DND-41 (cell line): Measurements from ENCODE around the gene RAB11FIP3.

Source experiments
- ATAC-seq: fragments of 200-7000 bp; cut with Tn5 transposase; 3 replicates; pipeline ENCODE4 v1.9.1; 2021; ENCODE audit warnings: low read depth; ENCODE audit not compliant: insufficient read depth
- DNase-seq: peaks from one replicate; pipeline ENCODE4 v3.0.0-alpha.2; 2020
- H2AFZ ChIP-seq: 2 replicates; pipeline ENCODE4 v1.6.0; 2012; ENCODE audit warnings: low read depth, low read length
- H3K27ac ChIP-seq: 2 replicates; pipeline ENCODE4 v1.5.1; 2012; ENCODE audit warnings: low read length, inconsistent platforms
- H3K27me3 ChIP-seq: fragments of 200-600 bp; sonication (generic); 2 replicates; pipeline ENCODE4 v1.6.0; 2012; ENCODE audit warnings: low read length, mild to moderate bottlenecking, inconsistent platforms; ENCODE audit not compliant: insufficient read depth, poor library complexity
- H3K36me3 ChIP-seq: 2 replicates; pipeline ENCODE4 v1.5.1; 2012; ENCODE audit warnings: low read length, inconsistent platforms; ENCODE audit not compliant: insufficient read depth
- H3K4me1 ChIP-seq: 2 replicates; pipeline ENCODE4 v1.5.1; 2012; ENCODE audit warnings: mild to moderate bottlenecking, low read length; ENCODE audit not compliant: insufficient read depth
- H3K4me2 ChIP-seq: 2 replicates; pipeline ENCODE4 v1.6.0; 2012; ENCODE audit warnings: mild to moderate bottlenecking, moderate library complexity, low read length, inconsistent platforms; ENCODE audit not compliant: insufficient read depth
- H3K4me3 ChIP-seq, 2 experiments: fragments of 200-600 bp in 1 of 2; shearing (Covaris generic) in 1 of 2; 2 replicates each; pipeline ENCODE4 v1.5.1; 2012 to 2016; ENCODE audit warnings: inconsistent platforms in 2 of 2, low read length in 2 of 2, mild to moderate bottlenecking in 2 of 2, low read depth in 1 of 2, moderate library complexity in 1 of 2
- H3K79me2 ChIP-seq: 2 replicates; pipeline ENCODE4 v1.6.0; 2012; ENCODE audit warnings: low read length, inconsistent platforms; ENCODE audit not compliant: insufficient read depth
- H3K9ac ChIP-seq: 2 replicates; pipeline ENCODE4 v1.6.0; 2012; ENCODE audit warnings: low read depth, mild to moderate bottlenecking, inconsistent platforms, low read length, moderate library complexity
- H3K9me3 ChIP-seq: 2 replicates; pipeline ENCODE4 v1.5.1; 2012; ENCODE audit warnings: low read length, moderate library complexity, mild to moderate bottlenecking, inconsistent platforms; ENCODE audit not compliant: insufficient read depth, severe bottlenecking
- H4K20me1 ChIP-seq: 2 replicates; pipeline ENCODE4 v1.6.0; 2012; ENCODE audit warnings: low read length; ENCODE audit not compliant: insufficient read depth
- EZH2 ChIP-seq: IDR thresholded peaks from 3 replicates; pipeline ENCODE4 v1.6.1; 2012; ENCODE audit warnings: borderline replicate concordance, low read depth, mild to moderate bottlenecking, moderate library complexity, low read length, inconsistent platforms; ENCODE audit not compliant: severe bottlenecking
- TF ChIP-seq, protein P1 (sequence below): IDR thresholded peaks from 2 replicates; pipeline ENCODE4 v1.5.1; 2012; ENCODE audit warnings: borderline replicate concordance, low read length, moderate library complexity, mild to moderate bottlenecking; ENCODE audit not compliant: poor library complexity, severe bottlenecking; ENCODE audit errors: extremely low read depth

The RAB11FIP3 gene

DNA sequence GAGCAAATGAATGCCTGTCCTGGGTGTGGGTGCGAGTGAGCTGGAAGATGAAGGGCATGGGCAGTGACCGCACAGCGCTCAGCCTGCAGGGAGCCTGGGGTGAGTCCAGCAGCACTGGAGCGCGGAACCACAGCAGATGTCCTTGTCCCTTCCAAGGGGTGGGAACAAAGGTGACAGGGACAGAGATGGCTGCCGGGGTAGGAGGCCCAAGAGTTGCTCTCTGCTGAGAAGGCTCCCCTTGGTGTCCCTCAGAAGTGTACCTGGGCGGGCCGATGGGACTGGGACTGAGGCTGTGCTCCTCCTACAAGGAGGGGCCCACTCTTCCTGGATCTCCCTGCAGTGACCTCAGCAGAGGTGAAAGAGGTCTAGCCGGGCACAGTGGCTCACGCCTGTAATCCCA, 36.1 kb upstream of the RAB11FIP3 start:
- H3K4me3 ChIP-seq = no peak overlapping the region
- H3K4me1 ChIP-seq = peaks cover 2% of the 10 kb centered on the region; the same call in 1 of the 2 replicates
- no peak for TF ChIP-seq EZH2
- TF ChIP-seq, protein P1, sequence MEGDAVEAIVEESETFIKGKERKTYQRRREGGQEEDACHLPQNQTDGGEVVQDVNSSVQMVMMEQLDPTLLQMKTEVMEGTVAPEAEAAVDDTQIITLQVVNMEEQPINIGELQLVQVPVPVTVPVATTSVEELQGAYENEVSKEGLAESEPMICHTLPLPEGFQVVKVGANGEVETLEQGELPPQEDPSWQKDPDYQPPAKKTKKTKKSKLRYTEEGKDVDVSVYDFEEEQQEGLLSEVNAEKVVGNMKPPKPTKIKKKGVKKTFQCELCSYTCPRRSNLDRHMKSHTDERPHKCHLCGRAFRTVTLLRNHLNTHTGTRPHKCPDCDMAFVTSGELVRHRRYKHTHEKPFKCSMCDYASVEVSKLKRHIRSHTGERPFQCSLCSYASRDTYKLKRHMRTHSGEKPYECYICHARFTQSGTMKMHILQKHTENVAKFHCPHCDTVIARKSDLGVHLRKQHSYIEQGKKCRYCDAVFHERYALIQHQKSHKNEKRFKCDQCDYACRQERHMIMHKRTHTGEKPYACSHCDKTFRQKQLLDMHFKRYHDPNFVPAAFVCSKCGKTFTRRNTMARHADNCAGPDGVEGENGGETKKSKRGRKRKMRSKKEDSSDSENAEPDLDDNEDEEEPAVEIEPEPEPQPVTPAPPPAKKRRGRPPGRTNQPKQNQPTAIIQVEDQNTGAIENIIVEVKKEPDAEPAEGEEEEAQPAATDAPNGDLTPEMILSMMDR = no peak
- no peak overlapping the region for H3K9ac ChIP-seq
- no peak overlapping the region for H3K4me2 ChIP-seq
- no peaks in the 10 kb centered on the region for H4K20me1 ChIP-seq
- H3K79me2 ChIP-seq = 0 out of 2 replicates have a peak, but pooled peaks cover 1% of the 10 kb centered on the region
- H3K9me3 ChIP-seq = no peaks in the 10 kb centered on the region
- H2AFZ ChIP-seq = no peak overlapping the region
- H3K27ac ChIP-seq = no peak overlapping the region
- no peaks in the 10 kb centered on the region for H3K36me3 ChIP-seq
- ATAC-seq (no peak), DNase-seq (no peak)
- H3K27me3 ChIP-seq = no peaks in the 10 kb centered on the region

- peak overlapping the region; percentile 28; the same call in 1 of the 2 replicates for H3K4me2 ChIP-seq
- H3K36me3 ChIP-seq = no peaks in the 10 kb centered on the region
- no peak overlapping the region for H3K27ac ChIP-seq
- DNase-seq = peak; percentile 86
- no peaks in the 10 kb centered on the region for H3K27me3 ChIP-seq
- TF ChIP-seq, protein P1 = peak; percentile 97
- TF ChIP-seq EZH2 = no peak
- H3K4me3 ChIP-seq = no peak overlapping the region
- peak; percentile 86 for ATAC-seq
- no peaks in the 10 kb centered on the region for H3K9me3 ChIP-seq
- peaks cover 12% of the 10 kb centered on the region for H3K79me2 ChIP-seq
- H3K9ac ChIP-seq = no peak overlapping the region
- no peak overlapping the region for H2AFZ ChIP-seq
- peaks cover 22% of the 10 kb centered on the region for H3K4me1 ChIP-seq
- H4K20me1 ChIP-seq = no peaks in the 10 kb centered on the region
Observed at GRCh38 chr16:391885-392335, 33.5 kb upstream of the RAB11FIP3 start.

- Histone ChIP-seq H3K4me1 (peaks cover 22% of the 10 kb centered on the region), H3K9me3 (no peaks in the 10 kb centered on the region), H3K4me3 (no peak overlapping the region), H3K27me3 (no peaks in the 10 kb centered on the region), H2AFZ (no peak overlapping the region), H3K4me2 (no peak overlapping the region), H3K36me3 (no peaks in the 10 kb centered on the region; the same call in 1 of the 2 replicates), H3K79me2 (peaks cover 16% of the 10 kb centered on the region), H3K9ac (no peak overlapping the region), H3K27ac (no peak overlapping the region), H4K20me1 (no peaks in the 10 kb centered on the region)
- ATAC-seq = no peak
- TF ChIP-seq, protein P1 = peak; percentile 21
- TF ChIP-seq EZH2 = no peak
- no peak for DNase-seq
Observed at GRCh38 chr16:392450-393030, 32.9 kb upstream of the RAB11FIP3 start.
